Activated naive CD4-positive, alpha-beta T cell treated with anti-CD3 and anti-CD28 coated beads, Interleukin-2, amount 50 U/mL, for 16 hours (primary cell): ENCODE results near the gene P3R3URF.

Source experiments
- DNase-seq: peaks from one replicate; pipeline ENCODE4 v3.0.0-alpha.2; 2020

The P3R3URF gene

GRCh38 chr1:46131712-46132528 lies 44.4 kb downstream of the P3R3URF start:
- peak; percentile 28 for DNase-seq

- no peak for DNase-seq
Observed at GRCh38 chr1:46131093-46131492, 45.2 kb downstream of the P3R3URF start.

GRCh38 chr1:46130606-46131005 lies 45.7 kb downstream of the P3R3URF start:
- DNase-seq: no peak

- DNase-seq: no peak
Observed at GRCh38 chr1:46130121-46130520, 46.2 kb downstream of the P3R3URF start.

- no peak for DNase-seq
Observed at GRCh38 chr1:46128344-46128743, 47.9 kb downstream of the P3R3URF start.
